Gastrocnemius medialis (tissue), 4 donors: Measurements from ENCODE around the gene ADARB2. TPM values are rescaled to one million over a fixed set of nuclear protein-coding genes. Genes with fewer than 3 reads are reported as not detected.

Experiments
- ATAC-seq, 2 donors: fragments of 150-250 bp; one replicate each; pipeline ENCODE4 v1.9.1; 2016
- DNase-seq, 2 donors: peaks; one replicate each; pipeline ENCODE4 v3.0.0-alpha.2; 2019
- H3K27ac ChIP-seq, 4 donors: fragments of 200-600 bp; sonication (generic); 1 replicate in 1 of 4; 2 replicates in 3 of 4; pipeline ENCODE4 v1.5.1; 2016 to 2018; ENCODE audit warnings: mild to moderate bottlenecking in 2 of 4, moderate library complexity in 1 of 4
- H3K27me3 ChIP-seq, 3 donors: fragments of 200-600 bp; sonication (generic) in 2 of 3; 1 replicate in 1 of 3; 2 replicates in 2 of 3; pipeline versions ENCODE4 v1.5.1 to v1.6.0; 2016 to 2019; ENCODE audit warnings: mild to moderate bottlenecking in 1 of 3, moderate library complexity in 1 of 3
- H3K36me3 ChIP-seq, 2 donors: fragments of 200-600 bp; sonication (generic) in 1 of 2; one replicate each; pipeline ENCODE4 v1.5.1; 2017 to 2018
- H3K4me1 ChIP-seq, 2 donors: fragments of 200-600 bp; sonication (generic) in 1 of 2; one replicate each; pipeline ENCODE4 v1.5.1; 2016 to 2017; ENCODE audit warnings: mild to moderate bottlenecking in 2 of 2
- H3K4me3 ChIP-seq, 4 donors: fragments of 200-600 bp; sonication (generic) in 3 of 4; 1 replicate in 1 of 4; 2 replicates in 3 of 4; pipeline ENCODE4 v1.5.1; 2016 to 2019; ENCODE audit warnings: mild to moderate bottlenecking in 2 of 4
- H3K9me3 ChIP-seq, 3 donors: fragments of 200-600 bp; sonication (generic) in 2 of 3; 1 replicate in 1 of 3; 2 replicates in 2 of 3; pipeline ENCODE4 v1.5.1; 2016 to 2019
- POLR2A ChIP-seq, 2 donors: fragments of 450-650 bp; IDR thresholded peaks; one replicate each; pipeline ENCODE4 v1.6.1; 2017; ENCODE audit warnings: antibody characterized with exemption in 2 of 2, mild to moderate bottlenecking in 2 of 2, moderate library complexity in 2 of 2
- in situ Hi-C, 4 donors: fragments of 200-750 bp; cut with MboI; loops; one replicate each; pipeline versions ENCODE4 v1.15.0 to v1.8.0; 2017; ENCODE audit warnings: low sequenced_read_pairs in 4 of 4
- intact Hi-C: fragments of 100-400 bp; cut with DNase I; formaldehyde crosslinking; loops from one replicate; pipeline ENCODE4 v1.15.1; 2023; ENCODE audit warnings: low total_unique reads
- total RNA-seq, 4 donors: library from RNA; depleted of rRNA; stranded (reverse); fragments of >200 nt; gene quantifications; one replicate each; pipeline versions ENCODE4 v1.1.0 to v1.2.3, GENCODE V29; 2016
- TF ChIP-seq, protein P1 (sequence below), 5 experiments: fragments of 450-650 bp in 3 of 5; fragments of 200-600 bp in 2 of 5; sonication (generic) in 2 of 5; IDR thresholded peaks in 4 of 5; conservative IDR thresholded peaks in 1 of 5; 1 replicate in 4 of 5; 2 replicates in 1 of 5; pipeline ENCODE4 v1.5.1; 2016 to 2019; ENCODE audit warnings: antibody characterized with exemption in 5 of 5, mild to moderate bottlenecking in 3 of 5, moderate library complexity in 3 of 5

Gene ADARB2
- total RNA-seq, 4 donors from 2014 or later = 0.07 to 0.87 (median 0.10) TPM

DNA sequence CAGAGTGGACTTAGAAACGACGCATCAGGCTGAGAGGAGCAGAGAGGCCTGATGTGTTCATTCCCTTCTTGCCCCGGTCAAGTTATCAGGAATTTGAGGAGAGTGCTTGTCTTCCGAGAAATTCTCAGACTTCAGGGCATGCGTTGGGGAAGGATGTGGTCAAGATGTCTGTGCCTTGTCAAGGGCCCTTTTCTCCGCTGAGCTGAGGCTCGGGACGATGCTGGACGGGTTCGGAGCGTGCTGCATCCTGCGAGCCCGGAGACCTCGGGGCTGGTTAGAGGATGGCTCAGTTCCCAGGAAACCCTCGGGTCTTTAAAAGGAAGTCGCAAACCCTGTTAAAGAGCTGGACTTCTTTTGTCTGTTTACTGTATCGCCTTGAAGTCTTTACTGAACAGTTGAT lies 325.4 kb downstream of the ADARB2 start:
- H3K9me3 ChIP-seq = no peaks in the 10 kb centered on the region
- no peaks in the 10 kb centered on the region for H3K27me3 ChIP-seq
- H3K36me3 ChIP-seq = no peaks in the 10 kb centered on the region
- DNase-seq (no peak), ATAC-seq (no peak)
- H3K4me1 ChIP-seq = no peaks in the 10 kb centered on the region
- intact Hi-C loops = no loop called here
- in situ Hi-C loops = no loop called here
- no peak for TF ChIP-seq POLR2A (IDR thresholded peaks at IDR 0.05)
- TF ChIP-seq, protein P1, sequence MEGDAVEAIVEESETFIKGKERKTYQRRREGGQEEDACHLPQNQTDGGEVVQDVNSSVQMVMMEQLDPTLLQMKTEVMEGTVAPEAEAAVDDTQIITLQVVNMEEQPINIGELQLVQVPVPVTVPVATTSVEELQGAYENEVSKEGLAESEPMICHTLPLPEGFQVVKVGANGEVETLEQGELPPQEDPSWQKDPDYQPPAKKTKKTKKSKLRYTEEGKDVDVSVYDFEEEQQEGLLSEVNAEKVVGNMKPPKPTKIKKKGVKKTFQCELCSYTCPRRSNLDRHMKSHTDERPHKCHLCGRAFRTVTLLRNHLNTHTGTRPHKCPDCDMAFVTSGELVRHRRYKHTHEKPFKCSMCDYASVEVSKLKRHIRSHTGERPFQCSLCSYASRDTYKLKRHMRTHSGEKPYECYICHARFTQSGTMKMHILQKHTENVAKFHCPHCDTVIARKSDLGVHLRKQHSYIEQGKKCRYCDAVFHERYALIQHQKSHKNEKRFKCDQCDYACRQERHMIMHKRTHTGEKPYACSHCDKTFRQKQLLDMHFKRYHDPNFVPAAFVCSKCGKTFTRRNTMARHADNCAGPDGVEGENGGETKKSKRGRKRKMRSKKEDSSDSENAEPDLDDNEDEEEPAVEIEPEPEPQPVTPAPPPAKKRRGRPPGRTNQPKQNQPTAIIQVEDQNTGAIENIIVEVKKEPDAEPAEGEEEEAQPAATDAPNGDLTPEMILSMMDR (IDR thresholded peaks at IDR 0.05 in 4 of 5, conservative IDR thresholded peaks at IDR 0.05 in 1 of 5) = no peak
- no peak overlapping the region for H3K27ac ChIP-seq
- no peak overlapping the region for H3K4me3 ChIP-seq

DNA sequence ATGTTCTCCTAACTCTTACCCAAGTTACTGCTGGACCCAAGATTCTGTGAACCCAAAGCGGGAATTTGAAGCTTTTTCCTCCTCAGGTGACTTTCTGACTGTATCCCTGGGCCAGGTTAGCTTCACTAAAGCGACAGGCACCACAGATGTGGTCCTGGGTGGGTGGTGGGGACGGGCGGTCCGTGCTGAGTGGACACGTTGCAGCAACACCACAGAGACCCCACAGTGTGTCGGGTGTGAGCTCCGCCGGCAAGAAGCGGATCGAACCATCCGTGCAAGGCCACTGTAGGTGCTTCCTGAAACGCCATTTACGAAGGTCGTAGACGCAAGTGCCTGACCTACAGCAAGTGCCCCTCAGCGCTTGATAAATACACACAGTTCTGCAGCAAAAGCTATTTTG lies 325.9 kb downstream of the ADARB2 start:
- H3K36me3 ChIP-seq = no peaks in the 10 kb centered on the region
- no peaks in the 10 kb centered on the region for H3K4me1 ChIP-seq
- H3K4me3 ChIP-seq = no peak overlapping the region
- in situ Hi-C loops = no loop called here
- no peak for ATAC-seq
- intact Hi-C loops = no loop called here
- TF ChIP-seq, protein P1 (IDR thresholded peaks at IDR 0.05 in 4 of 5, conservative IDR thresholded peaks at IDR 0.05 in 1 of 5) = no peak
- TF ChIP-seq POLR2A (IDR thresholded peaks at IDR 0.05) = no peak
- no peaks in the 10 kb centered on the region for H3K9me3 ChIP-seq
- no peaks in the 10 kb centered on the region for H3K27me3 ChIP-seq
- no peak overlapping the region for H3K27ac ChIP-seq
- DNase-seq = no peak

DNA sequence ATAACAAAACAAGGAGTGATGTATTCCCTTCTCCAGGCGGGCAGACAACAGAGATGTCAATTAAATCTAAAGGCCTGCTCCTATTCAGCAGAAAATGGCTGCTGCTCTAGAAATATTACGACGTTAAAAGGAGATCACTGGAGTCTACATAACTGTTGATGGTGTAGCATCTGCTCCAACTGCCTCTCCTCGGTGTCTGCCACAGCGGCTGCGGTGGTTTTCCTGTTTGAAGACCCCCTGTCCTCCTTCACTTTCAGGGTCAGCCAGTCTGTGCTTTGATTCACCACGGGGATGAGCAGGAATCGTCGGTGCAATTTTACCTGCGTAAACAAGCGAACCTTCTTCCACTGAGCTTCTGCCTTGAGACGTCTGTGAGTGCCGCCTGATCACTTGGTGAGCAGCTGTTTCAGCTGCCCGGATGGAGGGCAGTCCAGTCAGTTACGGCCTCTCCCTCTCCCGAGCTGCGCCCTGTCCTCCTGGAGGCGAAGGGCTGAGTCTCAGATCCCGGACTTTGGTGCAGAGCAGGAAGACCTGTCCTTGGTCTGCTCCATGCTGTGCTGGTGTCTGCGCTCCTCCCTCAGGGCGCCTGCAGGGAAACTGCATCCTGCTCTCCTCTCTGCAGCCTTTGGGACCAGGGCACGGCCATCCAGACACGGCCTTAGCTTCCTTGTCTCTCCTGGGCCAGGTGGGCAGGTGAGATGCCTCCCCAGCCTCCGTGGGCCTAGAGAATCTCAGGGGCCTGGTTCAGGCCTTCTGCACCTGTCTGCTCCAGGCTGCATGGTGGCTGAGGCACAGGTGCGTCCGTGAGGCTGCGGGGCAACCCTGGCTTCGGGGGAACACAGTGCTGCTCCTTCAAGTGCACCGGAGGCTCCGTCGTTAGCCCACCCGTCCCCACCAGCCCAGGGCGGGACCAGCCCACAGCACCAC lies 326.6 kb downstream of the ADARB2 start:
- Histone ChIP-seq H3K27ac (no peak overlapping the region), H3K9me3 (no peaks in the 10 kb centered on the region), H3K4me3 (no peak overlapping the region), H3K4me1 (no peaks in the 10 kb centered on the region), H3K27me3 (no peaks in the 10 kb centered on the region), H3K36me3 (no peaks in the 10 kb centered on the region)
- TF ChIP-seq POLR2A (IDR thresholded peaks at IDR 0.05) = no peak
- TF ChIP-seq, protein P1 (IDR thresholded peaks at IDR 0.05 in 4 of 5, conservative IDR thresholded peaks at IDR 0.05 in 1 of 5) = no peak
- intact Hi-C loops = no loop called here
- ATAC-seq (no peak), DNase-seq (no peak)
- in situ Hi-C loops = no loop called here

DNA sequence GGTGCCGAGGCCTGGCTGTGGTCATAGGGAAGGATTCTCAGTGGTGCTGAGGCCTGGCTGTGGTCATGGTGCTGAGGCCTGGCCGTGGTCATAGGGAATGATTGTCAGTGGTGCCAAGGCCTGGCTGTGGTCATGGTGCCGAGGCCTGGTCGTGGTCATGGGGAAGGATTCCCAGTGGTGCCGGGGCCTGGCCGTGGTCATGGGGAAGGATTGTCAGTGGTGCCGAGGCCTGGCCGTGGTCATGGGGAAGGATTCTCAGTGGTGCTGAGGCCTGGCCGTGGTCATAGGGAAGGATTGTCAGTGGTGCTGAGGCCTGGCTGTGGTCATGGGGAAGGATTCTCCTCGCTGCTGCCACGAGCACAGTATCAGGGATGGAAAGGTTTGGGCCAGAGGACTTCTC lies 327.3 kb downstream of the ADARB2 start:
- no peaks in the 10 kb centered on the region for H3K9me3 ChIP-seq
- DNase-seq (no peak), ATAC-seq (no peak)
- H3K36me3 ChIP-seq = no peaks in the 10 kb centered on the region
- H3K27ac ChIP-seq = no peak overlapping the region
- H3K4me1 ChIP-seq = no peaks in the 10 kb centered on the region
- no peaks in the 10 kb centered on the region for H3K27me3 ChIP-seq
- no peak overlapping the region for H3K4me3 ChIP-seq
- TF ChIP-seq, protein P1 (IDR thresholded peaks at IDR 0.05 in 4 of 5, conservative IDR thresholded peaks at IDR 0.05 in 1 of 5) = no peak
- no peak for TF ChIP-seq POLR2A (IDR thresholded peaks at IDR 0.05)
- intact Hi-C loops (no loop called here), in situ Hi-C loops (no loop called here)
